ENCODE data around the gene CAMSAP1. TPM values are rescaled to one million over a fixed set of nuclear protein-coding genes. Genes with fewer than 3 reads are reported as not detected.

The CAMSAP1 gene
- total and polyA plus RNA-seq, 9 of the 15 experiments (the other 6 are each of a cell fraction or from before 2014, with no cell fraction given), result 1.5 to 28.8 (median 14.3) TPM

- TF ChIP-seq ZBTB2 (IDR thresholded peaks at IDR 0.05) (peak; percentile 60), BRD9 (IDR thresholded peaks at IDR 0.05; ENCODE audit: low read depth, partially characterized antibody) (peak; percentile 42), U2AF1 (optimal IDR thresholded peaks at IDR 0.05; ENCODE audit: low read depth, low read length) (no peak), E2F4 (CRISPR knock-in tag; IDR thresholded peaks at IDR 0.05; ENCODE audit: low read depth) (no peak), DNMT1 (IDR thresholded peaks at IDR 0.05) (no peak; the same call in 1 of the 2 replicates), CREB3 (tag; conservative IDR thresholded peaks at IDR 0.05; ENCODE audit: low read depth) (peak; percentile 78), CREB3L1 (IDR thresholded peaks at IDR 0.05; ENCODE audit: borderline replicate concordance, low read depth) (peak; percentile 69; the same call in 1 of the 2 replicates), TFE3 (CRISPR knock-in tag; IDR thresholded peaks at IDR 0.05) (no peak), CXXC5 (CRISPR knock-in tag; IDR thresholded peaks at IDR 0.05) (peak; percentile 92), MED1 (CRISPR knock-in tag; IDR thresholded peaks at IDR 0.05; ENCODE audit: borderline replicate concordance) (no peak), EWSR1 (IDR thresholded peaks at IDR 0.05; ENCODE audit: borderline replicate concordance, low read depth, partially characterized antibody) (no peak), ZNF785 (CRISPR knock-in tag; IDR thresholded peaks at IDR 0.05) (no peak), HDGF (IDR thresholded peaks at IDR 0.05) (no peak; the same call in 1 of the 2 replicates), THRAP3 (IDR thresholded peaks at IDR 0.05; ENCODE audit: borderline replicate concordance) (no peak), ARHGAP35 (IDR thresholded peaks at IDR 0.05; ENCODE audit: partially characterized antibody) (no peak), L3MBTL2 (IDR thresholded peaks at IDR 0.05) (peak; percentile 74), SRSF3 (IDR thresholded peaks at IDR 0.05; ENCODE audit: insufficient read depth, low read length) (no peak), ETS1 (conservative IDR thresholded peaks at IDR 0.05; ENCODE audit: control insufficient read depth, low read depth, low read length) (no peak), FOXA3 (CRISPR knock-in tag; conservative IDR thresholded peaks at IDR 0.05 in 1 of 2, IDR thresholded peaks at IDR 0.05 in 1 of 2) (peak in 1 of 2 experiments; percentile 80; a peak in 2 of 4 replicates), GABPA (tag; conservative IDR thresholded peaks at IDR 0.05; ENCODE audit: low read depth) (no peak)
Observed at GRCh38 chr9:135950135-135950682, 42.9 kb upstream of the CAMSAP1 start (continued).
